Dendritic cell treated with granulocyte-macrophage colony-stimulating factor and Interleukin-4, amounts not matched to agents 40 ng/mL and 50 ng/mL, for 4 days (primary cell): ENCODE measurements around the gene GABRA5.
"Not testable (repeated sequence)": the region's sequence is repeated elsewhere in the genome, so short reads cannot be mapped to it uniquely, and the experiment has no call there.

ENCODE experiments used
- H3K27ac Mint-ChIP-seq: one replicate; pipeline ENCODE4 v1.8.0; 2022; ENCODE audit warnings: mild to moderate bottlenecking, mixed read lengths
- H3K27me3 Mint-ChIP-seq: one replicate; pipeline ENCODE4 v1.8.0; 2022; ENCODE audit warnings: mild to moderate bottlenecking, mixed read lengths
- H3K36me3 Mint-ChIP-seq: one replicate; pipeline ENCODE4 v1.8.0; 2022; ENCODE audit warnings: low read depth, mixed read lengths
- H3K4me1 Mint-ChIP-seq: one replicate; pipeline ENCODE4 v1.8.0; 2022; ENCODE audit warnings: low read depth, mixed read lengths
- H3K4me3 Mint-ChIP-seq: one replicate; pipeline ENCODE4 v1.8.0; 2022; ENCODE audit warnings: mild to moderate bottlenecking, moderate library complexity, mixed read lengths
- H3K9me3 Mint-ChIP-seq: one replicate; pipeline ENCODE4 v1.8.0; 2022; ENCODE audit warnings: mixed read lengths
- intact Hi-C: fragments of 100-400 bp; cut with micrococcal nuclease; formaldehyde crosslinking; loops from one replicate; pipeline ENCODE4 v1.15.0; 2022

Gene GABRA5

DNA sequence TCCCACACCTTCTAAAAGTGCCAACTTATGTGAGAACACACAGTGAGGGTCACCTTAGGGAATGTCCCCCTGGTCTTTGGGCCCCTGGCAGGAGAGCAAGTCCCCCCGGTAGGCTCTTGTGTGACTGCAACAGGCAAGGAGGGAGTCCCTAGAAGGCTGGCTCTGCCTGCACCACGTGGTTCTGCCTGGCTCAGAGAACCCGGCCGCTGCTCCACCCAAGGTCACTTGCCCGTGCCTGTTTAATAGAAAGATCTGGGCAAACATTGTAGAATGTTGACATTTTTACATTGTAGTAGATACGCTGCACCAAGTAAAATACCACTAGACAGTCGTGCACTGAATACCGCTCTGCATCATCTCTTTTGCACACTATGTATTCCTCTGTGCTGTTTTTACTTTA, 21.9 kb downstream of the GABRA5 start:
- Mint-ChIP-seq H3K4me1 (no peaks in the 10 kb centered on the region), H3K27me3 (peaks cover 8% of the 10 kb centered on the region), H3K36me3 (no peaks in the 10 kb centered on the region), H3K4me3 (no peak overlapping the region), H3K9me3 (peaks cover 12% of the 10 kb centered on the region), H3K27ac (no peak overlapping the region)
- intact Hi-C loops: no loop called here

DNA sequence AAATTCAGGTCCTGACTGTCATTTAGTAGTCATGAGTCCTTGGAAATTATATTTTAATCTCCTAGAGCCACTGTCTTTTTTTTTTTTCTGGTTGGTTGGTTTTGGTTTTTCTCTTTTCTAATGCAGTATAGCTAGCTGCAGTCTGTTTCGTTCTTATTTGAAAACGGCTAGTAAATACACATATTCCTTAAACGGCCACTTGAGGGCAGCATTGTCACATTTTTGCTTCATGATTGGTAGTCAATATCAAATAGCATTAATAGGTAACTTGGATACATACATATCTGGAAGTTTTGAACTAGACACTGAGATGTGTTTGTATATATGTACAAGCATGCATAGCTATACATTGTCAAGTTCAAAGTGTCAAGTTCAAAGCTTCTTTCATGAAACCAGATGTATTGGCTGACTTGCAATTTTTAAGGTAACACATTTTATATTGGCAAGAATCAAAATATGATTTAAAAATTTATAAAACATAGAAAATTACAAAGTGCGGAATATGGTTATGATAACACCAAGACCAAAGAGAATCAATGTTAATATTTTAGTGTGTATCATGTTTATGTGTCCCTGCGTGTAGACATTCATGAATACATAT, 22.5 kb downstream of the GABRA5 start:
- intact Hi-C loops: no loop called here
- no peak overlapping the region for H3K4me3 Mint-ChIP-seq
- H3K9me3 Mint-ChIP-seq: peaks cover 12% of the 10 kb centered on the region
- no peaks in the 10 kb centered on the region for H3K36me3 Mint-ChIP-seq
- no peaks in the 10 kb centered on the region for H3K4me1 Mint-ChIP-seq
- peaks cover 8% of the 10 kb centered on the region for H3K27me3 Mint-ChIP-seq
- H3K27ac Mint-ChIP-seq: no peak overlapping the region

DNA sequence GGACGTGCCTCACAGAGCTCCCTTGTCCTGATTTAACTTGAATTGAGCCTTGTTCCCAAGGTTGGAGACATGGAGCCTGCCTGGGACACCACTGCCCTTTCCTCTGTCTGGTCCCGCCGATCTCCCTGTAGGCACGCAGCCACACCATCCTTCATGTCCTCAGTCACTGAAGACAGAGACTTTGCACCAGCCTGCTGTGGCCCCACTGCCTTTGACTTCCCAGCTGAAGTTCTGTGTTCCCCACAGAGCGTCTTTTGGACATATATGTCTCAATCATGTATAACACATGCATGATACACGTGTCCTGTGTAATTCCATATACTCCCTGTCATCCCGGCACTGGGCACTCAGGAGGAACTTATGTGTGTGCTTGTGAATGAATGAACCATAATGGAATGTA, 23.6 kb downstream of the GABRA5 start:
- intact Hi-C loops: loop anchor here (10.0 kb wide), 1 partner anchor 124 kb away; no protein-coding TSS in a partner anchor
- Mint-ChIP-seq H3K27me3 (peaks cover 8% of the 10 kb centered on the region), H3K9me3 (peaks cover 12% of the 10 kb centered on the region), H3K4me3 (no peak overlapping the region), H3K27ac (no peak overlapping the region), H3K4me1 (no peaks in the 10 kb centered on the region), H3K36me3 (no peaks in the 10 kb centered on the region)

DNA sequence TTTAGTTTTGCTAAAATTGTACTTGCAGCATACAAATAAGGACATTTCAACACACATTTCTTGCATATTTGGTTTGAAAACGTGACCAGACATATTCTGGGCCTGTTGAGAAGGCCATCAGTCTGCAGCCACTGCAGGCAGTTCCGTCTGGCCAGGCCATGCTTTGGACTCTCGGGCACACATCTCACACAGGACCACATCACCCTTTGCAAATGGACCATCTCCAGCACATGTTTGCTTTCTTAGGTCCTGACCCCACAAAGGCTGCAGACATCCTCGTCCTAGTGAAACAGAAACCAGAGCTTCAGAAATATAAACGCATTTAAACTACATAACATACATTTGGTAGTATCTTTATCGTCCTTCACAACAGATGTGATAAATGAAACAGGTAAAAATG, 24.1 kb downstream of the GABRA5 start:
- H3K9me3 Mint-ChIP-seq: peaks cover 12% of the 10 kb centered on the region

DNA sequence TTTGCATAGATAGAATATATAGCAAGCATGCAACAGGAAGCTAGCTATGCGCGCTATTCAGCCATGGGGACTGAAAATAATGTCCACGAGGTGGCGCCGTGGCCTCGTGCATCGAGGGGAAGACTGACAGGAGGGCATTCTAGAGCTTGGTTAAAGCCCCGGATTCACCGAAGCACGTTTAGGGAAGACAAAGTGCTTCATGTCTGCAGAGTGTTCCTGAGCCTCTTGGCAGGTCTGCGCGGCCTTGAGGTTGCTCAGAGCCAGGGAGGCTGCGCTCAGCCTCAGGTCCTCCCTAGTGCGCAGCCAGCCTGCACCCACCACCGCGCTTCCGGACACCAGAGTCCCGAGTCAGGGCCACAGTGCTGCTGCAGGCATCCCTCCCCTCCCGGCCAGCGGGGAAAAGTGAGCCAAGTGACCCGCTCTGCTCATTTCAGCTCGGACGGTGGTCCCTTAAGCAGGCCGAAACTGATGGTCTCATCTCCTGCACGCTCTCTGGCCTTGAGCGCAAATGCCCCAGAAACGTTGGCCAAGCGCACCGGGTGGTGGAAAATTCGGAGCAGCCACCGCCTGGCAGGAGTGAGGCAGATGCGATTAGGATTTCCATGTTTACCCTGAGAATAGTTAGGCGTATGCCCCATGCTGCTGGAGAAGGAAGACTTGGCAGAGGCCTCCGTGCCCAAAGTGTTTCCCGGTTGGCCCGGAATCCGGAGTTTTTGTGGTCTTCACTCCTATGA, 24.8 kb downstream of the GABRA5 start:
- Mint-ChIP-seq H3K27ac (no peak overlapping the region), H3K4me1 (no peaks in the 10 kb centered on the region), H3K27me3 (peaks cover 8% of the 10 kb centered on the region), H3K9me3 (peaks cover 12% of the 10 kb centered on the region), H3K36me3 (no peaks in the 10 kb centered on the region), H3K4me3 (no peak overlapping the region)
- intact Hi-C loops: loop anchor here (10.0 kb wide), 1 partner anchor 123 kb away; no protein-coding TSS in a partner anchor

More for the DNA sequence above, 24.1 kb downstream of the GABRA5 start:
- H3K4me1 Mint-ChIP-seq: no peaks in the 10 kb centered on the region
- H3K36me3 Mint-ChIP-seq: no peaks in the 10 kb centered on the region
- intact Hi-C loops: loop anchor here (10.0 kb wide), 1 partner anchor 124 kb away; no protein-coding TSS in a partner anchor
- H3K4me3 Mint-ChIP-seq: no peak overlapping the region
- peaks cover 8% of the 10 kb centered on the region for H3K27me3 Mint-ChIP-seq
- H3K27ac Mint-ChIP-seq: no peak overlapping the region

DNA sequence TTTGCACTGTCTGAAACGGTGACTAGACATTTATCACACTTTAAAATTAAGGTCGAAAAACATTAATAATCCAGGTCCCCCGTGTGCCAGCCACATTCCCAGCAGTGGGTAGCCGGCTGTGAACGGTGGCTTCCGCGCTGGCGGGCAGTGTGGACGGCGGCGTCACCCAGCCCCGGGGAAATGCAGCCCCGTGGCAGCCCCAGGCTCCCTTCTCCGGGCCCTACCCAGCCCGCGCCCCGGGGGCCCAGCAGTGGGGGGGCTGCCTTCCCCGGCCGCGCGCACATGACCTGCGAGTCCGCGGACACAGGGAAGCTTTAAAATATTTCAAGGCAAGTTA, 25.3 kb downstream of the GABRA5 start:
- Mint-ChIP-seq H3K4me1 (no peaks in the 10 kb centered on the region), H3K36me3 (no peaks in the 10 kb centered on the region), H3K9me3 (peaks cover 12% of the 10 kb centered on the region), H3K4me3 (no peak overlapping the region), H3K27me3 (peaks cover 8% of the 10 kb centered on the region), H3K27ac (no peak overlapping the region)
- intact Hi-C loops: loop anchor here (10.0 kb wide), 1 partner anchor 123 kb away; no protein-coding TSS in a partner anchor

DNA sequence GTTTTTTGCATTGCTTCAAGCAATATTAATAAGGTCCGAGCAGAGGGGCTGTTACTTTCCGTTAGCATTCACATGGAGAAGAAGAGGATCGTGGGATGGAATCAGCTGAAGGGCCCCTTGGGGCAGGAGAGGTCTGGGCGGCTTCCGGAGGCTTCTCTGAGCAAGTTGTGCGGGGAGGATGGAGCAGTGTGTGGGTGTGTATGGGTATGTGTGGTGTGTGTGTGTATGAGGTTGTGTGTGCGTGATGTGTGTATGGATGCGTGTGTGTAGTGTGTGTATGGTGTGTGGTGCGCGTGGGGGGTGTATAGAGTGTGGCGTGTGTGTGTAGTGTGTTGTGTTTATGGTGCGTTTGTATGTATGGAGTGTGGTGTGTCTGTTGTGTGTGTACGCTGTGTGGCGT, 25.8 kb downstream of the GABRA5 start:
- Mint-ChIP-seq H3K4me3 (no peak overlapping the region), H3K36me3 (no peaks in the 10 kb centered on the region), H3K27ac (no peak overlapping the region), H3K9me3 (peaks cover 12% of the 10 kb centered on the region), H3K4me1 (no peaks in the 10 kb centered on the region), H3K27me3 (peaks cover 8% of the 10 kb centered on the region)
- intact Hi-C loops: loop anchor here (10.0 kb wide), 1 partner anchor 122 kb away; no protein-coding TSS in a partner anchor

DNA sequence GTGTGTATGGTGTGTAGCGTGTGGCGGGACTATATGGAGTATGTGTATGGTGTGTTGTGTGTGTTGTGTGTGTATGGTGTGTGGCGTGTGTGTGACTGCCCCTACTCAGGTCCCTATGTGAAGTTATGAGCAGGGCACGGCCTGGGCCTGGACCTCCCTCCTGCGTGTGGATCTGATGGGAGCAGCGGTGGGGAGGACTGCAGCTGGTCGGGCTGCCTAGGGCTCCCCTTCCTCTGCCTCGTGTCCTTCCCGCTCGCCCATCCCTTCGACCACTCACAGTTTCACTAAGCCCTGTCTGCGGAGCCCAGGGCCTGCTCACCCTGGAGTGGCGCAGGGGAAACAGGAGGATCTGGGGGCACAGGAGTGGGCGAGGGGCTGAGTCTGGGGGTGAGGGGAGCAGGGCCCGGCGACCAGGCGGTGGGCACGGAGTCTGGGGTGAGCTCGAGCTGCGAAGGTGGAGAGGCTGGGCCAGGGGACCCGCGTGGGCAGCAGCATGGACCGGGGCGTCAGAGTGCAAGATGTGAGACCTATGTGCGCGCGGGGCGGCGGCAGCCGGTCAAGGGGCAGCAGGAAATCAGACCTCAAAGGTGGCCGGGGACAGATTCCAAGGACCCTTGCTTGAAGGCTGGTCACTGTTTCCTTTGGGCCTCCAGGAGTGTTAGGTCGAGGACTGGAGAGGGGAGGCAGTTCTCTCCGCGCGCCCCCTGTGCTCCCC, 26.6 kb downstream of the GABRA5 start:
- intact Hi-C loops: loop anchor here (10.0 kb wide), 1 partner anchor 121 kb away; no protein-coding TSS in a partner anchor
- Mint-ChIP-seq H3K27ac (no peak overlapping the region), H3K4me3 (no peak overlapping the region), H3K36me3 (no peaks in the 10 kb centered on the region), H3K9me3 (peaks cover 12% of the 10 kb centered on the region), H3K27me3 (peaks cover 8% of the 10 kb centered on the region), H3K4me1 (no peaks in the 10 kb centered on the region)

DNA sequence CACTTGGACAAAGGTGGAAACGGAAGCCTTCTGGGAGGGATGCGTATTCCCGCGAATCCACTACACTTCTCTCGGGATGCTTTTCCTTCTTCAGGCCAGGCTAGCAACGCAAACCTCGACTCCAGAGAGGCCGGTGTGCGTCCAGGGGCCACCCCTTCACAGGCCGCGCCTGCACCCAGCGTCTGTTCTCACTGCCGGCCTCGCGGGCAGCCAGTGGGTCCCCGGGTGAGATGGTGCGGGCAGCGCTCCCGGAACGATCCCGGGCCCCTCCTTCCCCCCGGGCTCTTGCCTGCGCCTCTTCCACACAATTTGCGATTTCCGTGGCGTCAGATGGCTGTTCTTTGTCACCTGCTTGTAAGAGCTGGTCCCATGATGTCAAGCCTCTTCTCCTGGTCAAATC, 27.3 kb downstream of the GABRA5 start:
- peaks cover 12% of the 10 kb centered on the region for H3K9me3 Mint-ChIP-seq
- no peaks in the 10 kb centered on the region for H3K36me3 Mint-ChIP-seq
- no peak overlapping the region for H3K27ac Mint-ChIP-seq
- H3K27me3 Mint-ChIP-seq: peaks cover 8% of the 10 kb centered on the region
- intact Hi-C loops: loop anchor here (10.0 kb wide), 1 partner anchor 121 kb away; no protein-coding TSS in a partner anchor
- H3K4me3 Mint-ChIP-seq: no peak overlapping the region
- H3K4me1 Mint-ChIP-seq: no peaks in the 10 kb centered on the region

DNA sequence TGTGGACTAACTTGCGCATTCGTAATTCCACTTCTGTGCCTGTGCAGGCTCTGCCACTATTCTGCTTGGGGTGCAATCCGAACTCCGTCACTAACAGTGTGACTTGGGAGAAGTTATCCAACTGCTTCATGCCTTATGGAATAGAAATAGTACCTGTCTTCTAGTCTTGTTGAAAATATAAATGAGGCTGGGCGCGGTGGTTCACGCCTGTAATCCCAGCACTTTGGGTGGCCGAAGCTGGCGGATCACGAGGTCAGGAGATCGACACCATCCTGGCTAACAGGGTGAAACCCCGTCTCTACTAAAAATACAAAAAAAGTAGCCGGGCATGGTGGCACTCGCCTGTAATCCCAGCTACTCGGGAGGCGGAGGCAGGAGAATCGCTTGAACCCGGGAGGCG, 28.5 kb downstream of the GABRA5 start:
- intact Hi-C loops: loop anchor here (10.0 kb wide), 1 partner anchor 119 kb away; no protein-coding TSS in a partner anchor
- peaks cover 21% of the 10 kb centered on the region for H3K9me3 Mint-ChIP-seq
- not testable (repeated sequence) for H3K36me3 Mint-ChIP-seq, H3K4me1 Mint-ChIP-seq, H3K4me3 Mint-ChIP-seq, H3K27me3 Mint-ChIP-seq, H3K27ac Mint-ChIP-seq

DNA sequence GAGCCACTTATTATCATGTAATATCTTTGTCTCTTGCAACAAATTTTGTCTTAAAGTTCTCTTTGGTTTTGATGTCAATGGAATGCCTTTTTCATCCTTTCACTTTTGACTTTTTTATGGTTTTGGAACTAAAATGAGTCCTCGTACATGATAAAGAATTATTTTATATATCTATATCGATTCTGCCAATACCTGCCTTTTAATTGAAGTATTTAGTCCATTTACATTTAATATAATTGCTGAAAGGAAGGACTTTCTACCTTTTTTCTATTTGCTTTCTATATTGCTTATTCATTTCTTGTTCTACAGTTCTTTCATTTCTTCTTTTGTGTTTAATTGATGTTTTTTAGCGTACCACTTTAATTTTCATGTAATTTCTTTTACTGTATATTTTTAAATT, 32.8 kb downstream of the GABRA5 start:
- no peak overlapping the region for H3K27ac Mint-ChIP-seq
- peaks cover 24% of the 10 kb centered on the region for H3K9me3 Mint-ChIP-seq
- H3K4me1 Mint-ChIP-seq: no peaks in the 10 kb centered on the region
- intact Hi-C loops: loop anchor here (10.0 kb wide), 2 partner anchors 65 to 115 kb away; no protein-coding TSS in a partner anchor
- H3K36me3 Mint-ChIP-seq: no peaks in the 10 kb centered on the region
- no peaks in the 10 kb centered on the region for H3K27me3 Mint-ChIP-seq
- H3K4me3 Mint-ChIP-seq: no peak overlapping the region

DNA sequence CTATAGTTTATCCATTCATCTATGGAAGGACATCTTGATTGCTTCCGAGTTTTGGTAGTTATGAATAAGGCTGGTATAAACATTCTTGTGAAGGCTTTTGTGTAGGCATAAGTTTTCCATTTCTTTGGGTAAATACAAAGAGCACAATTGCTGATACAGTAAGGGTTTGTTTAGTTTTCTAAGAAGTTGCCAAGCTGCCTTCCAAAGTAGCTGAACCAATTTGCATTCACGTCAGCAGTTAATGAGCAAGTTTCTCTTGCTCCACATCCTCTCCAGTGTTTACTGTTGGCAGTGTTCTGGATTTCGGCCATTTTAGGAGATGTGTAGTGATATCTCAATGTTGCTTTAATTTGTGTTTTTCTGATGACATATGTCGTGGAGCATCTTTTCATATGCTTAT, 34.2 kb downstream of the GABRA5 start:
- Mint-ChIP-seq H3K4me1 (no peaks in the 10 kb centered on the region), H3K9me3 (peaks cover 38% of the 10 kb centered on the region), H3K4me3 (no peak overlapping the region), H3K27me3 (no peaks in the 10 kb centered on the region), H3K36me3 (no peaks in the 10 kb centered on the region), H3K27ac (no peak overlapping the region)
- intact Hi-C loops: loop anchor here (10.0 kb wide), 1 partner anchor 64 kb away; no protein-coding TSS in a partner anchor

DNA sequence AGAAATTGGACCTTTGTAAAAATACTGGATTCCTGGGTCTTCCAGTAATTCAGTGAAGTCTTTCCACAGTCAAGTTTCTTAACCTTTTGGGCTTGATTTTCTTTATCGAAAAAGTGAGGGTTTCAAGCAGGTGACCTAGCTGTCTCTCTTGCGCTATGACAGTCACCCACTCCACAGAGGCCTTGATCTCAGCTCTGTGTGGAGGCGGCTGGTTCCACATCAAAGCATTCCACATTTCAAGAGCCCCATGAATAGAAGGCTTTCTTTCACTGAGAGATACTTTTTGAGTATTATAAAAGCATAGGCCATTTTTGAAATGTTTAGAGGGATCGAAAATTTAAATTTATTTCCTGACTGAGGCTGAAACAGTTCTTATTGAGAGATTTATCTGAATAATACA, 43.9 kb downstream of the GABRA5 start:
- no peak overlapping the region for H3K4me3 Mint-ChIP-seq
- intact Hi-C loops: no loop called here
- no peaks in the 10 kb centered on the region for H3K27me3 Mint-ChIP-seq
- no peaks in the 10 kb centered on the region for H3K36me3 Mint-ChIP-seq
- no peak overlapping the region for H3K27ac Mint-ChIP-seq
- H3K9me3 Mint-ChIP-seq: peaks cover 16% of the 10 kb centered on the region
- H3K4me1 Mint-ChIP-seq: no peaks in the 10 kb centered on the region

DNA sequence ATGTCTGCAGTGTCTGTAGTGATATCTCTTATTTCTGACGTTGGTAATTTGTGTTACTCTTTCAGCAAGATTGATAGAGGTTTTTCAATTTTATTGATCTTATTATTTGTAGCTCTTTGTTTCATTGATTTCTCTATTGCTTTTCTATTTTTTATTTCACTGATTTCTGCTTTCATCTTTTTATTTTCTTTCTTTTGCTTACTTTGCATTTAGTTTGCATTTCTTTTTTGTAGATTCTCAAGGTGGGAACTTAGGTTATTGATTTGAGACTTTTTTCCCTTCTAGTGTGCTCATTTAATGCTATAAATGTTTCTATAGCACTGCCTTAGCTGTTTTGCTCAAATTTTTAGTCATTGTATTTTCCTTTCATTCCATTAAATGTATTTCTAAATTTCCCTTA, 54.6 kb downstream of the GABRA5 start:
- no peaks in the 10 kb centered on the region for H3K36me3 Mint-ChIP-seq
- no peaks in the 10 kb centered on the region for H3K4me1 Mint-ChIP-seq
- intact Hi-C loops: no loop called here
- no peak overlapping the region for H3K4me3 Mint-ChIP-seq
- no peaks in the 10 kb centered on the region for H3K9me3 Mint-ChIP-seq
- no peak overlapping the region for H3K27ac Mint-ChIP-seq
- H3K27me3 Mint-ChIP-seq: no peaks in the 10 kb centered on the region
